Osteoblast (primary cell): ENCODE results near the gene PPP1R3E. TPM values are rescaled to one million over a fixed set of nuclear protein-coding genes. Genes with fewer than 3 reads are reported as not detected.

ENCODE experiments used
- DNase-seq: peaks from one replicate; pipeline ENCODE4 v3.0.0; 2011; ENCODE audit warnings: low spot score, mixed read lengths; ENCODE audit not compliant: insufficient read length; ENCODE audit errors: missing footprints
- H2AFZ ChIP-seq: 2 replicates; pipeline ENCODE4 v1.6.0; 2011; ENCODE audit warnings: mild to moderate bottlenecking, low read length
- H3K27ac ChIP-seq: 2 replicates; pipeline ENCODE4 v1.5.1; 2011; ENCODE audit warnings: mild to moderate bottlenecking, low read depth, low read length, moderate library complexity
- H3K27me3 ChIP-seq: 2 replicates; pipeline ENCODE4 v1.6.0; 2012; ENCODE audit warnings: mild to moderate bottlenecking, control low read depth, inconsistent platforms, low read length, moderate library complexity; ENCODE audit not compliant: insufficient read depth
- H3K36me3 ChIP-seq: 2 replicates; pipeline ENCODE4 v1.5.1; 2011; ENCODE audit warnings: mild to moderate bottlenecking, low read length, control low read depth, moderate library complexity; ENCODE audit not compliant: insufficient read depth
- H3K4me1 ChIP-seq: 2 replicates; pipeline ENCODE4 v1.5.1; 2011; ENCODE audit warnings: mild to moderate bottlenecking, low read length, control low read depth, moderate library complexity; ENCODE audit not compliant: insufficient read depth
- H3K4me2 ChIP-seq: 2 replicates; pipeline ENCODE4 v1.6.0; 2011; ENCODE audit warnings: mild to moderate bottlenecking, low read length; ENCODE audit not compliant: insufficient read depth
- H3K4me3 ChIP-seq: fragments of 200-600 bp; sonication (generic); 3 replicates; pipeline ENCODE4 v1.5.1; 2012; ENCODE audit warnings: mild to moderate bottlenecking, low read length, inconsistent platforms; ENCODE audit not compliant: insufficient read depth
- H3K79me2 ChIP-seq: 2 replicates; pipeline ENCODE4 v1.6.0; 2012; ENCODE audit warnings: mild to moderate bottlenecking, low read length, control low read depth, inconsistent platforms; ENCODE audit not compliant: insufficient read depth
- H3K9me3 ChIP-seq: 2 replicates; pipeline ENCODE4 v1.5.1; 2011; ENCODE audit warnings: low read depth, low read length, control low read depth
- H4K20me1 ChIP-seq: 2 replicates; pipeline ENCODE4 v1.6.0; 2012; ENCODE audit warnings: mild to moderate bottlenecking, low read length, control low read depth; ENCODE audit not compliant: insufficient read depth
- CTCF ChIP-seq: IDR thresholded peaks from 2 replicates; pipeline ENCODE4 v1.5.1; 2011; ENCODE audit warnings: mild to moderate bottlenecking, low read depth, low read length, moderate library complexity; ENCODE audit errors: extremely low read depth
- total RNA-seq: library from RNA; depleted of rRNA; stranded (reverse); fragments of >200 nt; gene quantifications from 2 replicates; pipeline ENCODE4 v1.2.3, GENCODE V29; 2012

Gene PPP1R3E
- total RNA-seq, 1 donor: 7.6 TPM

GRCh38 chr14:23258256-23258655 lies 44.4 kb downstream of the PPP1R3E start:
- no peaks in the 10 kb centered on the region for H3K36me3 ChIP-seq
- DNase-seq: no peak
- TF ChIP-seq CTCF: no peak

GRCh38 chr14:23252420-23253333 lies 50.0 kb downstream of the PPP1R3E start:
- Histone ChIP-seq H3K4me1 (no peaks in the 10 kb centered on the region), H4K20me1 (no peaks in the 10 kb centered on the region), H3K27me3 (peaks cover 13% of the 10 kb centered on the region), H3K4me3 (no peak overlapping the region), H3K36me3 (no peaks in the 10 kb centered on the region), H3K27ac (no peak overlapping the region), H3K9me3 (no peaks in the 10 kb centered on the region), H2AFZ (no peak overlapping the region), H3K4me2 (no peak overlapping the region), H3K79me2 (no peaks in the 10 kb centered on the region)
- no peak for TF ChIP-seq CTCF
- no peak for DNase-seq

More at GRCh38 chr14:23258256-23258655, 44.4 kb downstream of the PPP1R3E start:
- Histone ChIP-seq H3K79me2 (no peaks in the 10 kb centered on the region), H3K4me1 (no peaks in the 10 kb centered on the region), H3K4me2 (no peak overlapping the region), H3K4me3 (no peak overlapping the region), H3K9me3 (no peaks in the 10 kb centered on the region), H2AFZ (no peak overlapping the region), H4K20me1 (no peaks in the 10 kb centered on the region), H3K27ac (no peak overlapping the region), H3K27me3 (peaks cover 14% of the 10 kb centered on the region)

- DNase-seq: no peak
- H3K27me3 ChIP-seq: peaks cover 13% of the 10 kb centered on the region
- H3K4me3 ChIP-seq: no peak overlapping the region
- H3K79me2 ChIP-seq: no peaks in the 10 kb centered on the region
- H3K4me1 ChIP-seq: no peaks in the 10 kb centered on the region
- H3K9me3 ChIP-seq: no peaks in the 10 kb centered on the region
- no peak overlapping the region for H2AFZ ChIP-seq
- no peak overlapping the region for H3K27ac ChIP-seq
- H4K20me1 ChIP-seq: no peaks in the 10 kb centered on the region
- TF ChIP-seq CTCF: no peak
- H3K4me2 ChIP-seq: no peak overlapping the region
- H3K36me3 ChIP-seq: no peaks in the 10 kb centered on the region
Observed at GRCh38 chr14:23252006-23252405, 50.7 kb downstream of the PPP1R3E start.

- no peak overlapping the region for H3K4me2 ChIP-seq
- TF ChIP-seq CTCF: no peak
- peak; percentile 51 for DNase-seq
- H3K27ac ChIP-seq: no peak overlapping the region
- H3K9me3 ChIP-seq: no peaks in the 10 kb centered on the region
- no peaks in the 10 kb centered on the region for H3K36me3 ChIP-seq
- no peaks in the 10 kb centered on the region for H3K4me1 ChIP-seq
- no peak overlapping the region for H2AFZ ChIP-seq
- H3K4me3 ChIP-seq: no peak overlapping the region
- H3K27me3 ChIP-seq: peaks cover 13% of the 10 kb centered on the region
- no peaks in the 10 kb centered on the region for H4K20me1 ChIP-seq
- H3K79me2 ChIP-seq: no peaks in the 10 kb centered on the region
Observed at GRCh38 chr14:23249824-23250223, 52.8 kb downstream of the PPP1R3E start.
